ENCODE data around the gene HPS4. TPM values are rescaled to one million over a fixed set of nuclear protein-coding genes. Genes with fewer than 3 reads are reported as not detected.

Gene HPS4
- polyA plus RNA-seq, 1 donor, result 14.0 TPM

DNA sequence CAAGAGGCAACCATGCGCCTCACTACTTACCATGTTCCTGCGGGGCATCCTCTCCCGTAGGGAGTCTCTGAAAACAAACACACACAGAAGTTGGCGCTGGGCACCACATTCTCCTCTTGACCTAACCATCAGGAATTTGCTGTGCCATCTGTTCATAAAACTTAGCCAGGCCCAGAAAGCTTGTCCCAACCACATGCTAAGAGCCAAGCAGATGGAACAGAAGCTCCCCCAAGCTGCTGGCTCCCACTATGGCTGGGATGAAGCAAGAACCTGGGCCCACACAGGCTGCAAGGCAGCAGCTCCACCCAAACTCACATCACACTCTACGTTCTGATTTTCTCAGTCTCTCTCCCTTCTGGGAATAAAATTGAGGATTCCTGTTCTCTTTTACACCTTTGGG is 17.4 kb downstream of the HPS4 start:
- DNase-seq (ENCODE audit: low read depth), result no peak

GRCh38 chr22:26464312-26464711 is 19.3 kb downstream of the HPS4 start:
- no peak for DNase-seq (ENCODE audit: low read depth)

DNA sequence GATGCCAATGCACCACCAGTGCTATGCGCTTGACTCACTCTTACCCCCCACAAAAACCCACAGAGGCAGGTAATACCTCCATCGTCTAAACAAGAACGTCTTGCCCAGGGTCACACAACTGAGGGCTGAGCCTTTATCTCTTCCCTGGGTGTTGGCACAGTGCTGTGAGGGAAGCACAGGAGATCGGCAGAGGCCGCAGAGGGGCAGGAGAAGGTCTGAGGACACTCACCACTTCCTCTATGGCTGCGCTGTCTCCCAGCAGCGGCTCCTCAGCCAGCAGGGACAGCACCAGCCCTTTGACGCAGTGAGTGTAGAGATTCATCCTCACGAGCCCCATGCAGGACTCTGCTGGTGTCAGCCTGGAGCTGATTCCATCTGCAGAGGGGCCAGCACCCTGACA is 19.9 kb downstream of the HPS4 start:
- no peak for DNase-seq (ENCODE audit: low read depth)

DNA sequence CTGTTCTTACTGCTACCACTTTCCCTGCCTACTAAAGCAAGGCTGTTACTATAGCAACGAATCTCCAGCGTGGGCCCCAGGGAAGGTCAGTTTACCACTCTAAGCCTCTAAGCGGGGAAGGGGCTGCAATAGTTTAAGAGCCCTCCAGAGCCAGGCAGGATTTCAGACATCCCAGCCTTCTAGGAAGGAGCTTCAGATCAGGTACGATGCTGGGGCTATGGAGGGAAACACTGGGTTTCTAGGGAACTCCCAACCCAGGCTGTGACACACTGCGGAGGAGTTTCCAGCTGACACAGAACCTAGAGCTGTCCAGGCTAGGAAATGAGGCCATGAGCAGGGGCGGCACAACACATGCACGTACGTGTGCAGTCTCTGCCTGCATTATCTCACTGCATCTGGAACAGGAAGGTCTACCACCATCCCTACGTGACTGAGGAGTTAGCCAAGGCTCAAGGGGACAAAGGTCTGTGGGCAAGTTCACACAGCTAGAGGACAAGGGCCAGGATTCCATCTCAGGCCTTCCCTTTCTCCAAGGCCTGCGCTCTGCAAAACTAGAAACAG is 20.4 kb downstream of the HPS4 start:
- no peak for DNase-seq (ENCODE audit: low read depth)

GRCh38 chr22:26462641-26463040 is 20.9 kb downstream of the HPS4 start:
- DNase-seq (ENCODE audit: low read depth), result no peak

DNA sequence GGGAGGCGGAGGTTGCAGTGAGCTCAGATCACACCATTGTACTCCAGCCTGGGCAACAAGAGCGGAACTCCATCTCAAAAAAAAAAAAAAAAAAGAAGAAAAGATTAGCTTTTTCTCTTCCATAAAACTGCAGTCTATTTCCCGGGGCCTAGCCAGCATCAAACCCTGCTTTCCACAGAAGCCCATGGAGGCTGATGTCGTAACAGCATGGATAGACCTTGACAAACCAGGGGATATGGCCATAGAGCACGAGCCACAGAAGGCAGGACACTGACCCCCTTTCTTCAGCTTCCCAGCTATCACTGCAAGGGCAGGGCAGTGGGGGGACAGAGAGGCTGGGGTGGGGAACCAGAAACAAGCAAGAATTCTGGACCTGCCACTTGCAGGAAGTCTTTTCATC is 21.5 kb downstream of the HPS4 start:
- DNase-seq (ENCODE audit: low read depth), result no peak

GRCh38 chr22:26461188-26461810 is 22.3 kb downstream of the HPS4 start:
- DNase-seq (ENCODE audit: low read depth), result no peak

DNA sequence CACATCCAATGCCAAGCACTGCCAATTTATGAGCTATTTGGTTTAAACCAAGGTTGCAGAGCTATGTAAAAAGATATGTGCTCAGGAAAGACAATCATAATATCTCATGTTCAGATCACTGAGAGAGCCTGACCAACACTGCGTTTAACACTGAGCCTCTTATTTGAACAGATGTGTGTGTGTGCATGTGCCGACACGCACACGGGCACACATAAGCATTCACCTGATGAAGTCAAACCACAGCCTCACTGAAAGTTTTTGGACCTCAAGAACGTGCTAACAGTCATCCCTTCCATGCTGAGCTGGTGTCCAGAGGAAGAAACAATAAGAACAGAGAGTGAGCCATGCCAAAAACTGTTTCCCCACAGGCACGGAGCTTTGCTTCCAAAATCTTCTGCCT is 23.4 kb downstream of the HPS4 start:
- DNase-seq (ENCODE audit: low read depth), result no peak

DNA sequence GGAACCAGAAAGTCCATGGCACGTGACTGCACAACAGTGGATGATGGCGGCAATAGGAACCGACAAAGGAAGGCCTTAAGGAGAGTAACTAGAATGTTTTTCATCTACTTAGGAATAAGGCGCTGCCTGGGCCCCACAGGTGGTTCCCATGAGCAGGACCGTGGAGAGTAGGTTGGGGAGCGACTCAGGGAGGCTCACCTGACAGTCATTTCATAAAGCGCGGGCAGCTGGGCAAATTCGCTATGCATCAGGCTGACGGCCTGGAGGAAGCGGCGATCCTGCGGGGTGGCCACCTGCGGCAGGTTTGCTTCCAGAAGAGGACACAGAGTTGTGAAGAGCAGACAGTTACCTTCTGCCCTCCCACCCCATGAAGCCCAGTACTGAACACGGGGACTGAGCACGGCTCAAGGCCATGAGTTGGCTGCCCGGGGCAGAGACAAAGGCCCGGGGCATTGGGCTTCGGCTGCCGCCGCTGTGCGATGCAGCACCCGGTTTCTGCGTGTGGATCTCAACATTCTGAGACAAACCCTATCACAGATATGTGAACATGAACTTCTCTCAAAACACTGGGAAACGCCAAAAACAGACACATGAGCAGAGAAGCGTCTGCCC is 25.8 kb downstream of the HPS4 start:
- no peak for DNase-seq (ENCODE audit: low read depth)

GRCh38 chr22:26453812-26454500 is 29.6 kb downstream of the HPS4 start:
- DNase-seq (ENCODE audit: low read depth), result no peak

DNA sequence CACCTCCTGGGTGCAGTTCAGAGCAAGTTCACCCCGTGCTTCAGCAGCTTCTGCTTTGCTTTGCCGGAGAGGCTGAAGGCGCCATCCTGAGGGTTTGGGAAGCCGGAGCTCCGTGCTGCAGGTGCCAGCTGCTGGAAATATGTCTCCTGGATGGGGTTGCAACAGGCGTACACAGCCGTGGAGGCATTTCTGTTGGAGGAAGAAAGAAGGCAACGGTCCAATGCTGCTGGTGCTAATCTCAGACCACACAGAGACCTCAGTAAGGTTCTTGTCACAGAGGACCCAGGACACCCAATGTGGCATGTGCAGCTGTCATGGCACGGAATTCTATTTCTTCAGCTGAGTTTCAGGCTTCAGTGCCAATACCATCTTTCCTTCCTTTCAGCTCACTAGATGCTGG is 30.4 kb downstream of the HPS4 start:
- DNase-seq (ENCODE audit: low read depth), result no peak

- no peak for DNase-seq (ENCODE audit: low read depth)
Measured at GRCh38 chr22:26452236-26453016, 31.2 kb downstream of the HPS4 start.

DNA sequence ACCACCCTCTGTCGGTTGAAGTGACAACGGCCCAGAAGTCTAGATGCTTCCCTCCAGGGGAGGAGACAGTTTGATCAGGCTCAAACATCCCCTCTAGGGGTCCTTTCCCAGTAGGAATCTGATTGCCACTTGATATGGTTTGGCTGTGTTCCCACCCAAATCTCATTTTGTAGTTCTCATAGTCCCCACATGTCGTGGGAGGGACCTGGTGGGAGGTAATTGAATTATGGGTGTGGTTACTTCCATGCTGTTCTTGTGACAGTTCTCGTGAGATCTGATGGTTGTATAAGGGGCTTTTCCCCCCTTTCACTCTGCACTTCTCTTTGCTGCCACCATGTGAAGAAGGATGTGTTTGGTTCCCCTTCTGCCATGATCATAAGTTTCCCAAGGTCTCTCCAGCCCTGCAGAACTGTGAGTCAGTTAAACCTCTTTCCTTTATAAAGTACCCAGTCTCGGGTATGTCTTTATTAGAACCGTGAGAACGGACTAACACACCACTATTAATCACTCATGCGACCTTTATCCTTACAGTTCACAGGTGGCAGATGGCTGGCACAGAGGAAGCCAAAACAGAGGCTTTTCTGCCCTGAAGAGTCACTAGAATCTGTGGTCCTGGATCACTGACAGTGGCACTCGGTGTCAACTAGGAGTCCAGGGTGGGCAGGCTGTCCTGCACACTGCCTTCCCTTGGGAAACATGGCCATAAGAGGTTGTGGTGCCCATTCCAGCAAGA is 33.0 kb downstream of the HPS4 start:
- no peak for DNase-seq (ENCODE audit: low read depth)

DNA sequence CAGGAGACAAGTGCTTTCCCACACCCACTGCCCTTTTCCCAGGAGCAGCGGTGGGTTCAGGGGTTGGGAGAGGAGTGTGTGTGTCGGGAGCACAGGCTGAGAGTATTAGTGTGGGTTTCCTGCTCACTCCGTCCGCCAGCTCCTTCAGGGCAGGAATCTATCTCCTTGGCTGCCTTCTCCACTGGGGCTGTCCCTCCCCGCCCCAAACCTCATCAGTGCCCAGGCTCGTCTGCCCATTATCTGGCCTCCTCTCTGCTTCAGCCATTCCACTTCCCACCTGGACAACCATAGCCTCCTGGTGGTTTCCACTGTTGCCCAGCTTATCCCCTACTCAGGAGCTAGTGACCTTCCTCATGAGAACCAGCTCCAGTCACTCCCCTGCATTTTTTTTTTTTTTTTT is 34.6 kb downstream of the HPS4 start:
- no peak for DNase-seq (ENCODE audit: low read depth)

GRCh38 chr22:26448334-26448733 is 35.2 kb downstream of the HPS4 start:
- no peak for DNase-seq (ENCODE audit: low read depth)

GRCh38 chr22:26447584-26448329 is 35.8 kb downstream of the HPS4 start:
- DNase-seq (ENCODE audit: low read depth), result no peak

DNA sequence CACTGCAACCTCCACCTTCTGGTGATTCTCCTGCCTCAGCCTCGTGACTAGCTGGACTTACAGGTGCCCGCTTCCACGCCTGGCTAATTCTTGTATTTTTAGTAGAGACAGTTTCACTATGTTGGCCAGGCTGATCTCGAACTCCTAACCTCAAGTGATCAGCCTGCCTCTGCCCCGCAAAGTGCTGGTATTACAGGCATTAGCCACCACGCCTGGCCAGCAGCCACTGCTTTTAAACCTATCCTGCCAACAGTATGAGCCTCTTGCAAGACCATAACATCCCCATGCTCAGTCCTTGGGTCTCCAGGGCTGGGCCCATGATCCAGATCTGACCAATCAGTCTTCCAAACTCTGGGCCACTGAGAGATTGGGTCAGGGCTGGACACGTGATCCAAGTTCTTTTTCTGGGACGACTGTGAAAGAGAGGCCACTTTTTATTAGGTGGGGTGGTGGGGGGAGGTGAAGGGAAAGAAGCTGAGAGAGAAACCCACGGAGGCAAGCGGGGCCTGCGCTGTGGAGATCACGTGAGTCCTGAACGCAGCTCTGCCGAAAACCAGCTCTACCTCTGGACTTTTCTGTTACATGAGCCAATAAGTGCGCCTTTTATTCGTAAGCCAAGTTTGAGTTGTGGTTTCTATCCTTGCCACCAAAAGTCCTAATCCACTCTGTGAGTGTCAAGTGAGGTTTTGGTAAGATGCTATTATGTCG is 36.6 kb downstream of the HPS4 start:
- DNase-seq (ENCODE audit: low read depth), result no peak

- no peak for DNase-seq (ENCODE audit: low read depth)
Measured at GRCh38 chr22:26445577-26446275, 37.9 kb downstream of the HPS4 start.

DNA sequence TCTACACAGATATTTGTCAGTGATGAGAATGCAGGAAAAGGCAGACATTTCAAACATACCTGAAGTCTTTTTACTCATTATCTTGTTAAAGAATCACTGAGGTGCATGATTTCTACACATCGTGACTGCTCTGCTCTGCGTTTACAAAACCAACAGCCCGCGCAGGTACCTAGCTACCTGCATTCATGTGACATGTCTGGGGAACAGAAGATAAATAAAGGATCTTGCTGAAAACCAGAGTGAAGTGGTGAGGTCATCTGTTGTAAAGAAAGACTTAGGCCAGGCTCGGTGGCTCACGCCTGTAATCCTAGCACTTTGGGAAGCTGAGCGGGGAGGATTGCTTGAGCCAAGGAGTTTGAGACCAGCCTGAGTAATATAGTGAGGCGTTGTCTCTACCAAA is 38.8 kb downstream of the HPS4 start:
- DNase-seq (ENCODE audit: low read depth), result no peak

Data from forelimb muscle (tissue), 1 donor.